ENCODE measurements around the gene PDE1C.

The PDE1C gene

DNA sequence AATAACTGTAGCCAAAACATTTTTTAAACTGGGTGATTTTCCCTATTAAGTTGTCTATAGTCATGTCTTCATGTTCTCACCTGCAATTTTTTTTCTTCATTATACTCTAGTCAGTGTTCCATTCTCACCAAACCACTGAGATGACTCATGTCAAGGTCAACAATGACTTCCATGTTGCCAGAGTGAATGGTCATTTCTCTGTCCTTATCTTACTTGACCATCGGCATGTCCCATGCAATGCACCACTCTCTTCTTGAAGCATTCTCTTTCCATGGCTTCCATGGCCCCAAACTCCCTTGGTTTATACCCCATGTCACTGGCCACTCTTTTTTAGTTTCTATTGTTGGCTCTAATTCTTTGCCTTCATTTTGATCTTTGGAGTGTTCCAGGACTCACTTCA lies 209.3 kb downstream of the PDE1C start:
- TF ChIP-seq, protein P1, sequence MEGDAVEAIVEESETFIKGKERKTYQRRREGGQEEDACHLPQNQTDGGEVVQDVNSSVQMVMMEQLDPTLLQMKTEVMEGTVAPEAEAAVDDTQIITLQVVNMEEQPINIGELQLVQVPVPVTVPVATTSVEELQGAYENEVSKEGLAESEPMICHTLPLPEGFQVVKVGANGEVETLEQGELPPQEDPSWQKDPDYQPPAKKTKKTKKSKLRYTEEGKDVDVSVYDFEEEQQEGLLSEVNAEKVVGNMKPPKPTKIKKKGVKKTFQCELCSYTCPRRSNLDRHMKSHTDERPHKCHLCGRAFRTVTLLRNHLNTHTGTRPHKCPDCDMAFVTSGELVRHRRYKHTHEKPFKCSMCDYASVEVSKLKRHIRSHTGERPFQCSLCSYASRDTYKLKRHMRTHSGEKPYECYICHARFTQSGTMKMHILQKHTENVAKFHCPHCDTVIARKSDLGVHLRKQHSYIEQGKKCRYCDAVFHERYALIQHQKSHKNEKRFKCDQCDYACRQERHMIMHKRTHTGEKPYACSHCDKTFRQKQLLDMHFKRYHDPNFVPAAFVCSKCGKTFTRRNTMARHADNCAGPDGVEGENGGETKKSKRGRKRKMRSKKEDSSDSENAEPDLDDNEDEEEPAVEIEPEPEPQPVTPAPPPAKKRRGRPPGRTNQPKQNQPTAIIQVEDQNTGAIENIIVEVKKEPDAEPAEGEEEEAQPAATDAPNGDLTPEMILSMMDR (IDR thresholded peaks at IDR 0.05; ENCODE audit: low read depth, low read length, missing control alignments) = no peak
- H3K4me3 ChIP-seq (ENCODE audit: low read depth, low read length) = no peak overlapping the region
- DNase-seq (ENCODE audit: low read depth) = no peak

DNA sequence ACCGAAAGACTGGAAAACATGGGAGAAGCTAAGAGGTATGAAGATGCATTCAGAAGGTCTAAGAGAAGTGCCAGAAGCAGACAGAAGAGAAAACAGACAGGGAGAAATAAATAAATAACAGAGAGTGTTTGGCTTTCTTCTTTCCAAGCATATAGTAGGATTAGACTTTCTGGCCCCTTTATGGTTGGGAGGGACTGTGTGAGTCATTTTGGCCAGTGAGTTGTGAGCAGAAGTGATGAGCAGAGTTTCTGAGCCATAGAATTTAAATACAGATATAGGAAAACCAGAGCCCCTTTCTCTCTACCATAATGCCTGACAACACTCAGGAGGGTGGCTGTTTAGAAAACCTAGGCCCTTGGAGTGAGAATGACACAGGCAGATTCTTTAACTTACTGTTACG lies 212.2 kb downstream of the PDE1C start:
- no peak overlapping the region for H3K4me3 ChIP-seq (ENCODE audit: low read depth, low read length)
- TF ChIP-seq, protein P1 (IDR thresholded peaks at IDR 0.05; ENCODE audit: low read depth, low read length, missing control alignments) = no peak
- no peak for DNase-seq (ENCODE audit: low read depth)

DNA sequence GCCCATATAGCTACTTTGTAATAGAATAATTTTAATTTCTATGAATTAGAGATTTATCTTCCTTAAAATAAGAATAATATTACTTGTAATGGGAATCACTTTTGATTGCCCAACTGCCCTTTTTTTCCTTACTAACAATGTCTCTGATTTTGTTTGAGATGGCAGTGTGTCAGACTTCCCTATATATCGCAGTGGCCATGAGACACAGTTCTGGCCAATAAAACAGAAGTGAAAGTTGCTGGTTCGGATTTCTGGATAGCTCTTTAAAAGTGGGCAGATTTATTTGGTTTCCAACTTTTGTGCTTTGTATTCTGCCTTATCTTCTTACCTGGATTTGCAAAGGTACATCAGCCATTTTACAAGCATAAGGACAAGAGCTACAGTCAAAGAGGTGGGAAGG lies 213.0 kb downstream of the PDE1C start:
- no peak overlapping the region for H3K4me3 ChIP-seq (ENCODE audit: low read depth, low read length)
- DNase-seq (ENCODE audit: low read depth) = no peak
- TF ChIP-seq, protein P1 (IDR thresholded peaks at IDR 0.05; ENCODE audit: low read depth, low read length, missing control alignments) = no peak

- TF ChIP-seq, protein P1 (IDR thresholded peaks at IDR 0.05; ENCODE audit: low read depth, low read length, missing control alignments) = no peak
Measured at GRCh38 chr7:31856337-31856736, 213.9 kb downstream of the PDE1C start.

GRCh38 chr7:31855530-31855929 lies 214.7 kb downstream of the PDE1C start:
- TF ChIP-seq, protein P1 (IDR thresholded peaks at IDR 0.05; ENCODE audit: low read depth, low read length, missing control alignments) = no peak

More at GRCh38 chr7:31856337-31856736, 213.9 kb downstream of the PDE1C start:
- DNase-seq (ENCODE audit: low read depth) = no peak
- no peak overlapping the region for H3K4me3 ChIP-seq (ENCODE audit: low read depth, low read length)

GRCh38 chr7:31853380-31853779 lies 216.8 kb downstream of the PDE1C start:
- no peak for DNase-seq (ENCODE audit: low read depth)

More at GRCh38 chr7:31855530-31855929, 214.7 kb downstream of the PDE1C start:
- no peak for DNase-seq (ENCODE audit: low read depth)
- no peak overlapping the region for H3K4me3 ChIP-seq (ENCODE audit: low read depth, low read length)

GRCh38 chr7:31852462-31852861 lies 217.7 kb downstream of the PDE1C start:
- no peak for DNase-seq (ENCODE audit: low read depth)
- TF ChIP-seq, protein P1 (IDR thresholded peaks at IDR 0.05; ENCODE audit: low read depth, low read length, missing control alignments) = no peak
- no peak overlapping the region for H3K4me3 ChIP-seq (ENCODE audit: low read depth, low read length)

More at GRCh38 chr7:31853380-31853779, 216.8 kb downstream of the PDE1C start:
- TF ChIP-seq, protein P1 (IDR thresholded peaks at IDR 0.05; ENCODE audit: low read depth, low read length, missing control alignments) = no peak
- no peak overlapping the region for H3K4me3 ChIP-seq (ENCODE audit: low read depth, low read length)
